Measurements from ENCODE around the gene TRIM29. TPM values are rescaled to one million over a fixed set of nuclear protein-coding genes. Genes with fewer than 3 reads are reported as not detected.

TRIM29 gene
- total RNA-seq, 1 experiment from 2014 or later, result not detected

GRCh38 chr11:120121336-120121735 lies 16.6 kb downstream of the TRIM29 start:
- no peak overlapping the region for H3K9ac ChIP-seq (ENCODE audit: extremely low read depth, insufficient read length, low read length)
- no CpG with 5 or more reads among the region's 3 CpGs for WGBS (ENCODE audit: extremely low coverage, insufficient read length, low lambda C conversion rate)
- no peaks in the 10 kb centered on the region for H3K9me3 ChIP-seq (ENCODE audit: control insufficient read depth, low read depth, low read length)
- no peak overlapping the region for H2AFZ ChIP-seq (ENCODE audit: low read length)
- H2BK5ac ChIP-seq (ENCODE audit: insufficient read length, low read length), result no peak overlapping the region
- Mint-ChIP-seq H3K27ac (no peak overlapping the region), H3K4me1 (peaks cover 5 to 14% of the 10 kb centered on the region in 2 experiments), H3K27me3 (ENCODE audit: low read depth) (peaks cover 30% of the 10 kb centered on the region), H3K36me3 (ENCODE audit: insufficient read depth in 1 of 3, low read depth in 3 of 3) (peaks cover 0 to 6% (median 5%) of the 10 kb centered on the region in 3 experiments; a peak in 3 of 7 replicates), H3K9me3 (peaks cover 3 to 5% of the 10 kb centered on the region in 2 experiments), H3K4me3 (no peak overlapping the region)
- H3K27me3 ChIP-seq (ENCODE audit: insufficient read depth, low read length), result no peaks in the 10 kb centered on the region
- no peaks in the 10 kb centered on the region for H3K79me2 ChIP-seq (ENCODE audit: insufficient read depth, low read length)
- no peak overlapping the region for H2BK20ac ChIP-seq (ENCODE audit: low read depth, low read length, poor library complexity, severe bottlenecking)
- no peak overlapping the region for H2BK120ac ChIP-seq (ENCODE audit: low read depth, low read length, poor library complexity, severe bottlenecking)
- no peak overlapping the region for H3K4me2 ChIP-seq (ENCODE audit: insufficient read depth, insufficient read length, low read length)
- no peaks in the 10 kb centered on the region for H4K20me1 ChIP-seq (ENCODE audit: control insufficient read depth, insufficient read depth, insufficient read length)
- no peak overlapping the region for H3T11ph ChIP-seq (ENCODE audit: low read length)
- H3K4me1 ChIP-seq (ENCODE audit: insufficient read depth, low read length), result no peaks in the 10 kb centered on the region
- H3K23ac ChIP-seq (ENCODE audit: insufficient read length, low read depth, low read length), result no peak overlapping the region
- H3K79me1 ChIP-seq (ENCODE audit: insufficient read depth, low read depth, low read length, poor library complexity, severe bottlenecking), result no peaks in the 10 kb centered on the region
- no peak overlapping the region for H3K56ac ChIP-seq (ENCODE audit: insufficient read length, low read depth, low read length)
- DNase-seq, result no peak
- no peak overlapping the region for H4K5ac ChIP-seq (ENCODE audit: insufficient read length, low read depth, low read length)
- no peak overlapping the region for H3K18ac ChIP-seq (ENCODE audit: insufficient read length, low read depth, low read length)
- no peak overlapping the region for H2AK5ac ChIP-seq (ENCODE audit: insufficient read length, low read length)
- TF ChIP-seq, protein P1, sequence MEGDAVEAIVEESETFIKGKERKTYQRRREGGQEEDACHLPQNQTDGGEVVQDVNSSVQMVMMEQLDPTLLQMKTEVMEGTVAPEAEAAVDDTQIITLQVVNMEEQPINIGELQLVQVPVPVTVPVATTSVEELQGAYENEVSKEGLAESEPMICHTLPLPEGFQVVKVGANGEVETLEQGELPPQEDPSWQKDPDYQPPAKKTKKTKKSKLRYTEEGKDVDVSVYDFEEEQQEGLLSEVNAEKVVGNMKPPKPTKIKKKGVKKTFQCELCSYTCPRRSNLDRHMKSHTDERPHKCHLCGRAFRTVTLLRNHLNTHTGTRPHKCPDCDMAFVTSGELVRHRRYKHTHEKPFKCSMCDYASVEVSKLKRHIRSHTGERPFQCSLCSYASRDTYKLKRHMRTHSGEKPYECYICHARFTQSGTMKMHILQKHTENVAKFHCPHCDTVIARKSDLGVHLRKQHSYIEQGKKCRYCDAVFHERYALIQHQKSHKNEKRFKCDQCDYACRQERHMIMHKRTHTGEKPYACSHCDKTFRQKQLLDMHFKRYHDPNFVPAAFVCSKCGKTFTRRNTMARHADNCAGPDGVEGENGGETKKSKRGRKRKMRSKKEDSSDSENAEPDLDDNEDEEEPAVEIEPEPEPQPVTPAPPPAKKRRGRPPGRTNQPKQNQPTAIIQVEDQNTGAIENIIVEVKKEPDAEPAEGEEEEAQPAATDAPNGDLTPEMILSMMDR (conservative IDR thresholded peaks at IDR 0.05), result no peak
- no peak overlapping the region for H3K27ac ChIP-seq (ENCODE audit: insufficient read length, low read depth, low read length)
- no peaks in the 10 kb centered on the region for H3K23me2 ChIP-seq (ENCODE audit: insufficient read length, low read depth, low read length, poor library complexity, severe bottlenecking)
- H3K14ac ChIP-seq (ENCODE audit: insufficient read depth, low read length), result no peak overlapping the region; the same call in 1 of the 2 replicates
- H2BK15ac ChIP-seq (ENCODE audit: low read depth, low read length), result no peak overlapping the region
- H4K8ac ChIP-seq (replicated peaks; ENCODE audit: insufficient read length, low read depth, low read length), result no peak overlapping the region
- H3K4ac ChIP-seq (ENCODE audit: low read depth, low read length), result no peak overlapping the region
- no peak overlapping the region for H4K91ac ChIP-seq (ENCODE audit: insufficient read length, low read depth, low read length)
- H2BK12ac ChIP-seq (ENCODE audit: insufficient read length, low read depth, low read length), result no peak overlapping the region

Measured in H9 (cell line).